K562 (cell line): Measurements from ENCODE around the gene ZP3. TPM values are rescaled to one million over a fixed set of nuclear protein-coding genes. Genes with fewer than 3 reads are reported as not detected.
"Not testable (repeated sequence)": the region's sequence is repeated elsewhere in the genome, so short reads cannot be mapped to it uniquely, and the experiment has no call there.

Experiments used
- ATAC-seq: fragments of 200-7000 bp; cut with Tn5 transposase; 3 replicates; pipeline ENCODE4 v1.9.1; 2020; ENCODE audit warnings: moderate library complexity
- BruUV-seq: library from RNA; stranded (reverse); fragments of 400-500 nt; replicated peaks from 2 replicates; lab custom pipeline; 2021; lab: Mats Ljungman, UMichigan
- CTCF ChIA-PET: fragments of 300-600 bp; formaldehyde crosslinking; extraction: SDS; loops from one replicate; lab custom pipeline; 2021; ENCODE audit warnings: low intra/inter-chr PET ratio; lab: Yijun Ruan, JAX
- POLR2A ChIA-PET: fragments of 300-600, 350-650 bp; sonication (Branson Sonifier 250); formaldehyde crosslinking; extraction: SDS; loops from one replicate; lab custom pipeline; 2021; ENCODE audit warnings: antibody characterized with exemption, inconsistent platforms; lab: Yijun Ruan, JAX
- DNase-seq, 4 experiments: peaks; one replicate each; pipeline versions ENCODE4 v3.0.0 to v3.0.0-alpha.2; 2011 to 2018; ENCODE audit warnings: low spot score in 3 of 4, mixed read lengths in 3 of 4; ENCODE audit errors: extremely low read depth in 1 of 4
- FAIRE-seq: peaks from 2 replicates; lab custom pipeline; 2011; peaks lifted over from hg19 to GRCh38; lab: Jason Lieb, UNC
- H2AFZ ChIP-seq: 2 replicates; pipeline ENCODE4 v1.6.0; 2011; ENCODE audit warnings: low read depth, low read length, control low read depth, inconsistent platforms
- H3K27ac ChIP-seq: fragments of 200-600 bp; 3 replicates; pipeline ENCODE4 v1.8.0; 2011; ENCODE audit warnings: low read depth, mild to moderate bottlenecking, control low read depth, inconsistent platforms, low read length, moderate library complexity, mixed read lengths; ENCODE audit errors: extremely low read depth
- H3K27me3 ChIP-seq, 2 experiments: fragments of 300-600 bp in 1 of 2; 2 replicates in 1 of 2; 3 replicates in 1 of 2; pipeline versions ENCODE4 v1.6.0 to v1.8.0; 2011; ENCODE audit warnings: inconsistent platforms in 2 of 2, low read length in 2 of 2, mild to moderate bottlenecking in 1 of 2, mixed read lengths in 1 of 2, moderate library complexity in 1 of 2; ENCODE audit not compliant: control insufficient read depth in 2 of 2, insufficient read depth in 2 of 2
- H3K36me3 ChIP-seq: fragments of 300-600 bp; 3 replicates; pipeline ENCODE4 v1.8.0; 2011; ENCODE audit warnings: mild to moderate bottlenecking, low read length, inconsistent platforms; ENCODE audit not compliant: control insufficient read depth, insufficient read depth
- H3K4me1 ChIP-seq, 2 experiments: fragments of 200-600 bp in 1 of 2; replicated peaks in 1 of 2; 2 replicates in 1 of 2; 3 replicates in 1 of 2; pipeline versions ENCODE4 v1.5.1 to v1.8.0; 2011; ENCODE audit warnings: inconsistent platforms in 2 of 2, low read length in 2 of 2, mild to moderate bottlenecking in 1 of 2, mixed read lengths in 1 of 2, moderate library complexity in 1 of 2; ENCODE audit not compliant: control insufficient read depth in 2 of 2, insufficient read depth in 2 of 2
- H3K4me2 ChIP-seq: 2 replicates; pipeline ENCODE4 v1.6.1; 2011; ENCODE audit warnings: low read length, control low read depth, inconsistent platforms, mixed read lengths; ENCODE audit not compliant: insufficient read depth
- H3K4me3 ChIP-seq: fragments of 200-600 bp; sonication (generic), shearing (Covaris generic); 2 replicates; pipeline ENCODE4 v1.5.1; 2016; ENCODE audit warnings: control low read depth, inconsistent platforms
- H3K79me2 ChIP-seq: fragments of 200-600 bp; 3 replicates; pipeline ENCODE4 v1.8.0; 2011; ENCODE audit warnings: low read length, inconsistent platforms; ENCODE audit not compliant: control insufficient read depth, insufficient read depth
- H3K9ac ChIP-seq, 2 experiments: 2 replicates each; pipeline versions ENCODE4 v1.6.0 to v1.6.1; 2011; ENCODE audit warnings: low read depth in 2 of 2, low read length in 2 of 2, control low read depth in 1 of 2, inconsistent platforms in 1 of 2, mild to moderate bottlenecking in 1 of 2, mixed read lengths in 1 of 2; ENCODE audit not compliant: insufficient read depth in 1 of 2
- H3K9me1 ChIP-seq: one replicate; pipeline ENCODE4 v1.6.0; 2011; ENCODE audit warnings: inconsistent platforms, mild to moderate bottlenecking, low read length, moderate library complexity; ENCODE audit not compliant: control insufficient read depth, insufficient read depth
- H3K9me3 ChIP-seq: replicated peaks from 2 replicates; pipeline ENCODE4 v1.5.1; 2011; ENCODE audit warnings: low read depth, low read length, inconsistent platforms; ENCODE audit not compliant: control insufficient read depth, insufficient read depth
- H4K20me1 ChIP-seq: replicated peaks from 2 replicates; pipeline ENCODE4 v1.6.1; 2011; ENCODE audit warnings: low read length, inconsistent platforms, mixed read lengths; ENCODE audit not compliant: control insufficient read depth, insufficient read depth
- BRCA1 ChIP-seq, 2 experiments: fragments of 450-650 bp in 1 of 2; sonication (generic) in 1 of 2; formaldehyde crosslinking in 1 of 2; IDR thresholded peaks; 2 replicates each; pipeline versions ENCODE4 v1.5.0 to v1.6.1; 2017 to 2020; ENCODE audit warnings: mild to moderate bottlenecking in 1 of 2, missing genetic modification reagents in 1 of 2
- POLR2G ChIP-seq: fragments of 200-400 bp; formaldehyde crosslinking; IDR thresholded peaks from 2 replicates; pipeline ENCODE4 v1.6.1; 2017; ENCODE audit warnings: low read depth, mild to moderate bottlenecking, antibody characterized with exemption, low read length, moderate library complexity
- RBM25 ChIP-seq: fragments of 200-400 bp; formaldehyde crosslinking; IDR thresholded peaks from 2 replicates; pipeline ENCODE4 v1.6.1; 2018; ENCODE audit warnings: low read length, low read depth, moderate library complexity; ENCODE audit not compliant: severe bottlenecking
- TEAD4 ChIP-seq, 2 experiments: sonication (generic) in 1 of 2; formaldehyde crosslinking in 1 of 2; IDR thresholded peaks; 2 replicates each; pipeline versions ENCODE4 v1.6.1 to v1.8.0; 2012 to 2022; ENCODE audit warnings: borderline replicate concordance in 1 of 2, inconsistent platforms in 1 of 2, low read length in 1 of 2, mild to moderate bottlenecking in 1 of 2, missing genetic modification reagents in 1 of 2
- ZNF121 ChIP-seq: sonication (generic); formaldehyde crosslinking; conservative IDR thresholded peaks from 2 replicates; pipeline ENCODE4 v1.8.0; 2022; ENCODE audit warnings: missing genetic modification reagents
- ZNF224 ChIP-seq: sonication (generic); formaldehyde crosslinking; IDR thresholded peaks from 2 replicates; pipeline ENCODE4 v1.8.0; 2022; ENCODE audit warnings: mild to moderate bottlenecking, missing genetic modification reagents
- WGBS: fragments of 100-300 bp; shearing (Covaris generic); methylation state at CpG from one replicate; pipeline ENCODE4 v1.1.6; 2016; ENCODE audit warnings: low coverage, mixed read lengths; ENCODE audit not compliant: insufficient coverage; ENCODE audit errors: missing lambda C conversion rate; 5-methylcytosine and 5-hydroxymethylcytosine counted together
- in situ Hi-C: fragments of 300-500 bp; cut with MboI; formaldehyde crosslinking; loops from 4 replicates; pipeline ENCODE4 v1.15.0; 2018; ENCODE audit warnings: inconsistent platforms, mixed read lengths
- intact Hi-C: fragments of 100-400 bp; cut with micrococcal nuclease; formaldehyde crosslinking; loops from 2 replicates; pipeline ENCODE4 v1.14.2; 2022
- polyA plus RNA-seq, 8 experiments: library from polyadenylated mRNA; depleted of rRNA in 4 of 8; stranded (reverse) in 5 of 8; unstranded in 3 of 8; fragments of >200 nt; fragmentation: Nextera tagmentation in 2 of 8; fragmentation: Illumina TruSeq in 1 of 8; extraction: Ambion mirVana in 2 of 8; extraction: Trizol in 1 of 8; gene quantifications; 2 replicates each; pipeline versions ENCODE4 v1.2.1 to v1.2.3, GENCODE V29; 2011 to 2014; ENCODE audit warnings: inconsistent platforms in 1 of 8, missing spikeins in 1 of 8
- total RNA-seq, 7 experiments: library from RNA; depleted of rRNA in 6 of 7; stranded (reverse); fragments of >200 nt in 6 of 7; fragmentation: Illumina TruSeq in 2 of 7; extraction: Trizol in 2 of 7; gene quantifications; 2 replicates each; pipeline versions ENCODE4 v1.2.1 to v1.2.3, GENCODE V29; 2011 to 2021; ENCODE audit warnings: low replicate concordance in 1 of 7
- TF ChIP-seq, protein P1 (sequence below): fragments of 450-650 bp; conservative IDR thresholded peaks from 2 replicates; pipeline ENCODE4 v1.6.1; 2016; ENCODE audit warnings: missing genetic modification characterization, low read depth, mild to moderate bottlenecking, missing compliant biosample characterization, moderate library complexity

Gene ZP3
- total and polyA plus RNA-seq, 9 of the 15 experiments (the other 6 are each of a cell fraction or from before 2014, with no cell fraction given) = 1.4 to 3.8 (median 2.4) TPM

GRCh38 chr7:76425156-76425555, 406 bp downstream of the ZP3 start:
- BruUV-seq = no TSS peak
- H3K9ac ChIP-seq = peak overlapping the region in 1 of 2 experiments; percentile 19; a peak in 1 of 4 replicates

DNA sequence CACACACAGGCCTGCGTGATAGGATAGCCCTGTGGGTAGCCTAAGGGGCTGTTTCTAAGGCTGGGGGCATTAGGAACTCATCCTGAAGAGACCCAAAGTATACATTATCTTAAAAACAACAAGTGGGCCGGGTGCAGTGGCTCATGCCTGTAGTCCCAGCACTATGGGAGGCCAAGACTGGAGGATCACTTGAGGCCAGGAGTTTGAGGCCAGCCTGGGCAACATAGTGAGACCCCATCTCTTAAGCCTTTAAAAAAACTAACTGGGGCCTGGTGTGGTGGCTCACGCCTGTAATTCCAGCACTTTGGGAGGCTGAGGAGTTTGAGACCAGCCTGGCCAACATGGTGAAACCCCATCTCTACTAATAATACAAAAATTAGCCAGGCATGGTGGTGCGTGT, 808 bp downstream of the ZP3 start:
- intact Hi-C loops, H3K9me1 ChIP-seq, CTCF ChIA-PET, H2AFZ ChIP-seq, in situ Hi-C loops, DNase-seq, H3K36me3 ChIP-seq, H3K4me1 ChIP-seq, FAIRE-seq, ATAC-seq, H3K4me3 ChIP-seq, H3K9me3 ChIP-seq, H3K27ac ChIP-seq, H4K20me1 ChIP-seq, H3K79me2 ChIP-seq, BruUV-seq, H3K4me2 ChIP-seq: not testable (repeated sequence)
- TF ChIP-seq RBM25 = peak; percentile 20
- TF ChIP-seq ZNF121 (CRISPR knock-in tag) = peak; percentile 72
- POLR2A ChIA-PET = interaction anchor here (0.5 to 1.6 kb wide), 2 partner anchors 24 to 1097 kb away, joined by 4 to 5 read pairs; no protein-coding TSS in a partner anchor
- peaks cover 8 to 17% of the 10 kb centered on the region in 2 experiments for H3K27me3 ChIP-seq
- peak overlapping the region in 1 of 2 experiments; percentile 19; a peak in 1 of 4 replicates for H3K9ac ChIP-seq
- 42% methylated on average over 4 of the region's 4 CpGs for WGBS

More at GRCh38 chr7:76425156-76425555, 406 bp downstream of the ZP3 start:
- no peak overlapping the region for H2AFZ ChIP-seq
- ATAC-seq = no peak
- peaks cover 8 to 17% of the 10 kb centered on the region in 2 experiments for H3K27me3 ChIP-seq
- no peak overlapping the region for H3K4me2 ChIP-seq
- H3K4me3 ChIP-seq = no peak overlapping the region
- WGBS = 43% methylated on average over 9 of the region's 9 CpGs
- H3K9me1 ChIP-seq = no peaks in the 10 kb centered on the region
- no peak for DNase-seq
- intact Hi-C loops = no loop called here
- in situ Hi-C loops = no loop called here
- no peak overlapping the region for H3K27ac ChIP-seq
- no peaks in the 10 kb centered on the region for H3K9me3 ChIP-seq
- ChIA-PET CTCF (no interaction called here), POLR2A (interaction anchor here (0.5 kb wide), 1 partner anchor 1097 kb away, joined by 4 read pairs; no protein-coding TSS in a partner anchor)
- H4K20me1 ChIP-seq = no peaks in the 10 kb centered on the region
- no peak for FAIRE-seq
- H3K36me3 ChIP-seq = no peaks in the 10 kb centered on the region
- TF ChIP-seq TEAD4 (IDR thresholded peaks at IDR 0.05; ENCODE audit: low read length) (no peak), TEAD4 (CRISPR knock-in tag; IDR thresholded peaks at IDR 0.05; ENCODE audit: borderline replicate concordance) (no peak), ZNF224 (CRISPR knock-in tag) (no peak), BRCA1 (IDR thresholded peaks at IDR 0.05) (no peak), BRCA1 (CRISPR knock-in tag; IDR thresholded peaks at IDR 0.05) (0 out of 2 replicates have a peak, but pooled peaks have one; percentile 26), POLR2G (peak; percentile 45; the same call in 1 of the 2 replicates)
- TF ChIP-seq, protein P1, sequence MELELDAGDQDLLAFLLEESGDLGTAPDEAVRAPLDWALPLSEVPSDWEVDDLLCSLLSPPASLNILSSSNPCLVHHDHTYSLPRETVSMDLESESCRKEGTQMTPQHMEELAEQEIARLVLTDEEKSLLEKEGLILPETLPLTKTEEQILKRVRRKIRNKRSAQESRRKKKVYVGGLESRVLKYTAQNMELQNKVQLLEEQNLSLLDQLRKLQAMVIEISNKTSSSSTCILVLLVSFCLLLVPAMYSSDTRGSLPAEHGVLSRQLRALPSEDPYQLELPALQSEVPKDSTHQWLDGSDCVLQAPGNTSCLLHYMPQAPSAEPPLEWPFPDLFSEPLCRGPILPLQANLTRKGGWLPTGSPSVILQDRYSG (tag) = no peak
- no peaks in the 10 kb centered on the region for H3K79me2 ChIP-seq
- H3K4me1 ChIP-seq = peaks cover 4 to 10% of the 10 kb centered on the region in 2 experiments; a peak in 4 of 5 replicates
